H1 (cell line): ENCODE measurements around the gene NAA16. TPM values are rescaled to one million over a fixed set of nuclear protein-coding genes. Genes with fewer than 3 reads are reported as not detected.
A peak's percentile ranks its signal among the peaks of the same experiment; 100 is the strongest.

Experiments
- BRCA1 ChIP-seq: IDR thresholded peaks from 2 replicates; pipeline ENCODE4 v1.6.1; 2012; ENCODE audit warnings: low read depth, low read length, improper control_type of control experiment
- CEBPB ChIP-seq: IDR thresholded peaks from 2 replicates; pipeline ENCODE4 v1.6.1; 2012; ENCODE audit warnings: low read depth, low read length
- JUND ChIP-seq: IDR thresholded peaks from 2 replicates; pipeline ENCODE4 v1.6.1; 2011; ENCODE audit warnings: mild to moderate bottlenecking, improper control_type of control experiment, low read length
- NANOG ChIP-seq: IDR thresholded peaks from 2 replicates; pipeline ENCODE4 v1.6.1; 2011; ENCODE audit warnings: low read length, low read depth, mild to moderate bottlenecking, inconsistent platforms; ENCODE audit not compliant: insufficient read depth, poor library complexity, severe bottlenecking
- NRF1 ChIP-seq: IDR thresholded peaks from 2 replicates; pipeline ENCODE4 v1.6.1; 2011; ENCODE audit warnings: mild to moderate bottlenecking, low read depth, low read length, improper control_type of control experiment
- POLR2AphosphoS5 ChIP-seq: IDR thresholded peaks from 2 replicates; pipeline ENCODE4 v1.6.1; 2011; ENCODE audit warnings: low read depth, low read length
- SP1 ChIP-seq: IDR thresholded peaks from 2 replicates; pipeline ENCODE4 v1.6.1; 2011; ENCODE audit warnings: low read depth, low read length
- SP2 ChIP-seq: IDR thresholded peaks from 2 replicates; pipeline ENCODE4 v1.6.1; 2012; ENCODE audit warnings: mild to moderate bottlenecking, low read length, inconsistent platforms
- SP4 ChIP-seq: IDR thresholded peaks from 2 replicates; pipeline ENCODE4 v1.6.1; 2012; ENCODE audit warnings: low read length, inconsistent platforms
- TAF1 ChIP-seq: IDR thresholded peaks from 2 replicates; pipeline ENCODE4 v1.6.1; 2011; ENCODE audit warnings: mild to moderate bottlenecking, low read depth, low read length
- TEAD4 ChIP-seq: IDR thresholded peaks from 2 replicates; pipeline ENCODE4 v1.6.1; 2012; ENCODE audit warnings: low read depth, low read length, inconsistent platforms, mixed read lengths
- polyA plus RNA-seq, 7 experiments: library from polyadenylated mRNA; depleted of rRNA in 3 of 7; stranded (reverse) in 5 of 7; unstranded in 2 of 7; fragments of >200 nt in 5 of 7; fragments of 200-250 nt in 2 of 7; gene quantifications; 1 replicate in 5 of 7; 2 replicates in 1 of 7; 4 replicates in 1 of 7; pipeline versions ENCODE4 v1.2.1 to v1.2.3, GENCODE V29; 2011 to 2013; ENCODE audit warnings: missing spikeins in 2 of 7, mixed read lengths in 2 of 7
- total RNA-seq: library from RNA; stranded (reverse); fragmentation: NEBNext Ultra II Directional; extraction: Animal tissue kit (Norgen Biotek cat#: 25700); gene quantifications from 2 replicates; pipeline ENCODE4 v1.2.1, GENCODE V29; 2021
- TF ChIP-seq, protein P1 (sequence below): fragments of 300-600 bp; sonication (generic); IDR thresholded peaks from 2 replicates; pipeline ENCODE4 v1.7.1; 2012; ENCODE audit warnings: low read length, moderate library complexity, mild to moderate bottlenecking, inconsistent platforms; ENCODE audit not compliant: insufficient replicate concordance
- TF ChIP-seq, protein P2 (sequence below): IDR thresholded peaks from 2 replicates; pipeline ENCODE4 v1.6.1; 2012; ENCODE audit warnings: inconsistent platforms

NAA16 gene
- total and polyA plus RNA-seq, 2 of the 8 experiments (the other 6 are each of a cell fraction or from before 2014, with no cell fraction given) = 11.4 to 40.0 TPM

DNA sequence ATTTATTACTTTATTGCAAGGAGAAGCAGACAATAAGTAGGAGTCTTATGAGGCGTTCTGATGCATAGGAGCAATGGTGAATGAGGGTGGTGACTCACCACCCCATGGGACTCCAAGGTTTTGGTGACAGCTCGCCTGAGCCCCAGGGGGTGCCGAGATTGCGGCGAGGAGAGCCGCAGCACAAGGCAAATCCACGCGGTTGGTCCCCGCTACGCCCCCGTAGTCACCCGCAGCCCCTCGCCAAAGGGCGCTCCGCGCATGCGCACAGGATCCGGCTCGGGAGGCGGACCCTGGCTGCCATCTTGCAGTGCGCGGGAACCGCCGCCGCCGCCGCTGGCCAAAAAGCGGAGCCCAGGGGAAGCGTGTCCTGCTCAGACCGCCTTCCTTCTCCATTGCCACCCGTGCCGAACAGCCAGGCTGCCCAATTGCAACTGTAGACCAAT, at the start of gene NAA16 (continued):
- TF ChIP-seq TAF1 (peak; percentile 81), SP1 (no peak), SP4 (peak; percentile 2; the same call in 1 of the 2 replicates), NANOG (no peak), POLR2AphosphoS5 (peak; percentile 88), SP2 (no peak), CEBPB (no peak), NRF1 (peak; percentile 85), JUND (no peak), BRCA1 (no peak), TEAD4 (no peak)
- TF ChIP-seq, protein P1, sequence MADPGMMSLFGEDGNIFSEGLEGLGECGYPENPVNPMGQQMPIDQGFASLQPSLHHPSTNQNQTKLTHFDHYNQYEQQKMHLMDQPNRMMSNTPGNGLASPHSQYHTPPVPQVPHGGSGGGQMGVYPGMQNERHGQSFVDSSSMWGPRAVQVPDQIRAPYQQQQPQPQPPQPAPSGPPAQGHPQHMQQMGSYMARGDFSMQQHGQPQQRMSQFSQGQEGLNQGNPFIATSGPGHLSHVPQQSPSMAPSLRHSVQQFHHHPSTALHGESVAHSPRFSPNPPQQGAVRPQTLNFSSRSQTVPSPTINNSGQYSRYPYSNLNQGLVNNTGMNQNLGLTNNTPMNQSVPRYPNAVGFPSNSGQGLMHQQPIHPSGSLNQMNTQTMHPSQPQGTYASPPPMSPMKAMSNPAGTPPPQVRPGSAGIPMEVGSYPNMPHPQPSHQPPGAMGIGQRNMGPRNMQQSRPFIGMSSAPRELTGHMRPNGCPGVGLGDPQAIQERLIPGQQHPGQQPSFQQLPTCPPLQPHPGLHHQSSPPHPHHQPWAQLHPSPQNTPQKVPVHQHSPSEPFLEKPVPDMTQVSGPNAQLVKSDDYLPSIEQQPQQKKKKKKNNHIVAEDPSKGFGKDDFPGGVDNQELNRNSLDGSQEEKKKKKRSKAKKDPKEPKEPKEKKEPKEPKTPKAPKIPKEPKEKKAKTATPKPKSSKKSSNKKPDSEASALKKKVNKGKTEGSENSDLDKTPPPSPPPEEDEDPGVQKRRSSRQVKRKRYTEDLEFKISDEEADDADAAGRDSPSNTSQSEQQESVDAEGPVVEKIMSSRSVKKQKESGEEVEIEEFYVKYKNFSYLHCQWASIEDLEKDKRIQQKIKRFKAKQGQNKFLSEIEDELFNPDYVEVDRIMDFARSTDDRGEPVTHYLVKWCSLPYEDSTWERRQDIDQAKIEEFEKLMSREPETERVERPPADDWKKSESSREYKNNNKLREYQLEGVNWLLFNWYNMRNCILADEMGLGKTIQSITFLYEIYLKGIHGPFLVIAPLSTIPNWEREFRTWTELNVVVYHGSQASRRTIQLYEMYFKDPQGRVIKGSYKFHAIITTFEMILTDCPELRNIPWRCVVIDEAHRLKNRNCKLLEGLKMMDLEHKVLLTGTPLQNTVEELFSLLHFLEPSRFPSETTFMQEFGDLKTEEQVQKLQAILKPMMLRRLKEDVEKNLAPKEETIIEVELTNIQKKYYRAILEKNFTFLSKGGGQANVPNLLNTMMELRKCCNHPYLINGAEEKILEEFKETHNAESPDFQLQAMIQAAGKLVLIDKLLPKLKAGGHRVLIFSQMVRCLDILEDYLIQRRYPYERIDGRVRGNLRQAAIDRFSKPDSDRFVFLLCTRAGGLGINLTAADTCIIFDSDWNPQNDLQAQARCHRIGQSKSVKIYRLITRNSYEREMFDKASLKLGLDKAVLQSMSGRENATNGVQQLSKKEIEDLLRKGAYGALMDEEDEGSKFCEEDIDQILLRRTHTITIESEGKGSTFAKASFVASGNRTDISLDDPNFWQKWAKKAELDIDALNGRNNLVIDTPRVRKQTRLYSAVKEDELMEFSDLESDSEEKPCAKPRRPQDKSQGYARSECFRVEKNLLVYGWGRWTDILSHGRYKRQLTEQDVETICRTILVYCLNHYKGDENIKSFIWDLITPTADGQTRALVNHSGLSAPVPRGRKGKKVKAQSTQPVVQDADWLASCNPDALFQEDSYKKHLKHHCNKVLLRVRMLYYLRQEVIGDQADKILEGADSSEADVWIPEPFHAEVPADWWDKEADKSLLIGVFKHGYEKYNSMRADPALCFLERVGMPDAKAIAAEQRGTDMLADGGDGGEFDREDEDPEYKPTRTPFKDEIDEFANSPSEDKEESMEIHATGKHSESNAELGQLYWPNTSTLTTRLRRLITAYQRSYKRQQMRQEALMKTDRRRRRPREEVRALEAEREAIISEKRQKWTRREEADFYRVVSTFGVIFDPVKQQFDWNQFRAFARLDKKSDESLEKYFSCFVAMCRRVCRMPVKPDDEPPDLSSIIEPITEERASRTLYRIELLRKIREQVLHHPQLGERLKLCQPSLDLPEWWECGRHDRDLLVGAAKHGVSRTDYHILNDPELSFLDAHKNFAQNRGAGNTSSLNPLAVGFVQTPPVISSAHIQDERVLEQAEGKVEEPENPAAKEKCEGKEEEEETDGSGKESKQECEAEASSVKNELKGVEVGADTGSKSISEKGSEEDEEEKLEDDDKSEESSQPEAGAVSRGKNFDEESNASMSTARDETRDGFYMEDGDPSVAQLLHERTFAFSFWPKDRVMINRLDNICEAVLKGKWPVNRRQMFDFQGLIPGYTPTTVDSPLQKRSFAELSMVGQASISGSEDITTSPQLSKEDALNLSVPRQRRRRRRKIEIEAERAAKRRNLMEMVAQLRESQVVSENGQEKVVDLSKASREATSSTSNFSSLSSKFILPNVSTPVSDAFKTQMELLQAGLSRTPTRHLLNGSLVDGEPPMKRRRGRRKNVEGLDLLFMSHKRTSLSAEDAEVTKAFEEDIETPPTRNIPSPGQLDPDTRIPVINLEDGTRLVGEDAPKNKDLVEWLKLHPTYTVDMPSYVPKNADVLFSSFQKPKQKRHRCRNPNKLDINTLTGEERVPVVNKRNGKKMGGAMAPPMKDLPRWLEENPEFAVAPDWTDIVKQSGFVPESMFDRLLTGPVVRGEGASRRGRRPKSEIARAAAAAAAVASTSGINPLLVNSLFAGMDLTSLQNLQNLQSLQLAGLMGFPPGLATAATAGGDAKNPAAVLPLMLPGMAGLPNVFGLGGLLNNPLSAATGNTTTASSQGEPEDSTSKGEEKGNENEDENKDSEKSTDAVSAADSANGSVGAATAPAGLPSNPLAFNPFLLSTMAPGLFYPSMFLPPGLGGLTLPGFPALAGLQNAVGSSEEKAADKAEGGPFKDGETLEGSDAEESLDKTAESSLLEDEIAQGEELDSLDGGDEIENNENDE = no peak
- TF ChIP-seq, protein P2, sequence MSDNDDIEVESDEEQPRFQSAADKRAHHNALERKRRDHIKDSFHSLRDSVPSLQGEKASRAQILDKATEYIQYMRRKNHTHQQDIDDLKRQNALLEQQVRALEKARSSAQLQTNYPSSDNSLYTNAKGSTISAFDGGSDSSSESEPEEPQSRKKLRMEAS = peak; percentile 60
